ENCODE measurements around the gene PPM1J. TPM values are rescaled to one million over a fixed set of nuclear protein-coding genes. Genes with fewer than 3 reads are reported as not detected.
"Not testable (repeated sequence)": the region's sequence is repeated elsewhere in the genome, so short reads cannot be mapped to it uniquely, and the experiment has no call there.

The PPM1J gene, protein sequence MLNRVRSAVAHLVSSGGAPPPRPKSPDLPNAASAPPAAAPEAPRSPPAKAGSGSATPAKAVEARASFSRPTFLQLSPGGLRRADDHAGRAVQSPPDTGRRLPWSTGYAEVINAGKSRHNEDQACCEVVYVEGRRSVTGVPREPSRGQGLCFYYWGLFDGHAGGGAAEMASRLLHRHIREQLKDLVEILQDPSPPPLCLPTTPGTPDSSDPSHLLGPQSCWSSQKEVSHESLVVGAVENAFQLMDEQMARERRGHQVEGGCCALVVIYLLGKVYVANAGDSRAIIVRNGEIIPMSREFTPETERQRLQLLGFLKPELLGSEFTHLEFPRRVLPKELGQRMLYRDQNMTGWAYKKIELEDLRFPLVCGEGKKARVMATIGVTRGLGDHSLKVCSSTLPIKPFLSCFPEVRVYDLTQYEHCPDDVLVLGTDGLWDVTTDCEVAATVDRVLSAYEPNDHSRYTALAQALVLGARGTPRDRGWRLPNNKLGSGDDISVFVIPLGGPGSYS
- total RNA-seq: 10.7 TPM
- long read RNA-seq, transcript PPM1J-201 (10 exons, 1,863 nt): major isoform, 43 of 61 reads
- long read RNA-seq, partial matches to known transcripts: 7 of 61 reads
- long read RNA-seq, other reads (novel, unspliced or antisense): 11 of 61 reads

DNA sequence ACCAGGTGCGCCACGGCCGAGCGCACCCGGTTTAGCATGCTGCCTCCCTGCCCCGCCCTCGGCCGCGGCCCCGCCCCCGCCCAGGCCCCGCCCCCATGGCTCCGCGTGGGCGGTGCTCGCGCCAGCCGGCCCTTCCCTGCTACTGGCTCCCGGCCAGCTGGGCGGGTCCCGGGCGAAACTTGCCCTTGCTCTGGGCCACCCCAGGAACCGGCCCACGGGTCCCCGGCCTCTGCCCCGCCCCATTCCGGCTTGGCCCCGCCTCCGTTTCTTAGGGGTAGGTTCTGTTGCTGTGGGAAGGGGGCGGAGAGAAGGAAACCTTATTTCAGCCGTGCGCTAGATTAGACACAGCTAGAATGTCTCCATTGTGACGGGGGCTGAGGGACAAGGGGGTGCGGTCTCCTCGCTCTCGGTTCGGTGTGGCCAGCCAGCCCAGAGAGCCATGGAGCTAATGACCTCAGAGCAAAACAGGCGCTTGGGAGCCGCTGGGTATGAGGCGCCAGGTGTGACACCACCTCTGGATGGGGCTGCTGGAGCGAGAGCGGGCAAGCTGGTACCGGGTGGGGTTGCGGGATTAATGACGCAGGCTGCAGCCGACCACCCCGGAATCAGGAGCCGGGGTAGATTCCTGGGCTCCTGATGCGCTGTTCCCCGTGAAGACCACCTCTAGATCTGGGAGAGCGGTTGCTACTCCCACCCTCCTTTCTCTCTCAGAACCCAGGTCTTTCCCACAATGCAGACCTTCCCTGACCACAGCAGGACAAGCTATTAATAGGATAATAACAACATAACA, at the start of gene PPM1J:
Gene PPM1J (minus strand): TSS at position 69 of the 790 bp plus-strand sequence. CDS start 31 bp downstream, at position 38.
- DNase-seq (ENCODE audit: low spot score): peak; percentile 99
- intact Hi-C loops (cut with DNase I): loop anchor here (1.0 to 5.0 kb wide), 6 partner anchors 15 to 357 kb away; partner anchors contain the start of genes LRIG2 and SLC16A1

DNA sequence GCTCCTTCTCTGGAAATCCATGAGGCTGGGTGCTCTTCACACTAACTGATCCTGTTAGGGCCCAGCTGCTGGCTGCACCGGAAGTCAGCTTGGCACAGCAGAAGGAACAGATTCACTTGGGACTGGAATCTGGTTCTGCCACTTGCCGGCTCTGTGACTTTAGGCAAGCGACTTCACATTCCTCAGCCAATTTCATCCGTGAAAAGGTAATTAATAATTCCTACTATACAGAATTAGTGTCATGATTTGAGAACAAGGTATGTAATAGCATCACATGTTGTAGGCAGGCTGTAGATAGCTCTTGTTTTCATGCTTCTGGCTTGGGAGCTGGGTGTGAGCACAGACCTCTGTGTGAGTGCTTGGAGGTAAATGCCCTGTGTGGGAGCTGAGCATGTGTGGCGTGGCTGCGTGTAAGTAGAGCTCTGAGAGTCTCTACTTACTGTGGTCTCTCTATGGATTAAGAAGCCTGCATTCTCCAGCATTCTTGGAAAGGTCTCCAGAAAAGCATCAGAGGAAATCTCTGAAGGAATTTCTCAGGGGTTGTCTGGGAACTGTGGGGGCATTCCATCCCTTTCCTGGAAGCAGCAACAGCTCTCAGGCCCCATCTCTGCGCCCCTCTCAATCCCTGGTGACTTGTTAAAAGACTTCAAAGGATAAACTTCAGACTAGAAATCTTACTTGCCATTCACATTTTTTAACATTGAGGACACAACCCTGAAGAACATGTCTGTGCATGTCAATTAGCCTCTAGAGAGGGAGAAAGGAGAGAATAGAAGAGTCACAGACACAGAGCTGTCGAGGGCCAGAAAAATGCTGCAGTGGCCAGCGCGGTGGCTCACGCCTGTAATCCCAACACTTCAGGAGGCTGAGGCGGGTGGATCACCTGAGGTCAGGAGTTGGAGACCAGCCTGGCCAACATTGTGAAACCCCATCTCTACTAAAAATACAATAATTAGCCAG, 47.7 kb upstream of the PPM1J start:
- DNase-seq (ENCODE audit: low spot score): no peak
- intact Hi-C loops (cut with DNase I): no loop called here

DNA sequence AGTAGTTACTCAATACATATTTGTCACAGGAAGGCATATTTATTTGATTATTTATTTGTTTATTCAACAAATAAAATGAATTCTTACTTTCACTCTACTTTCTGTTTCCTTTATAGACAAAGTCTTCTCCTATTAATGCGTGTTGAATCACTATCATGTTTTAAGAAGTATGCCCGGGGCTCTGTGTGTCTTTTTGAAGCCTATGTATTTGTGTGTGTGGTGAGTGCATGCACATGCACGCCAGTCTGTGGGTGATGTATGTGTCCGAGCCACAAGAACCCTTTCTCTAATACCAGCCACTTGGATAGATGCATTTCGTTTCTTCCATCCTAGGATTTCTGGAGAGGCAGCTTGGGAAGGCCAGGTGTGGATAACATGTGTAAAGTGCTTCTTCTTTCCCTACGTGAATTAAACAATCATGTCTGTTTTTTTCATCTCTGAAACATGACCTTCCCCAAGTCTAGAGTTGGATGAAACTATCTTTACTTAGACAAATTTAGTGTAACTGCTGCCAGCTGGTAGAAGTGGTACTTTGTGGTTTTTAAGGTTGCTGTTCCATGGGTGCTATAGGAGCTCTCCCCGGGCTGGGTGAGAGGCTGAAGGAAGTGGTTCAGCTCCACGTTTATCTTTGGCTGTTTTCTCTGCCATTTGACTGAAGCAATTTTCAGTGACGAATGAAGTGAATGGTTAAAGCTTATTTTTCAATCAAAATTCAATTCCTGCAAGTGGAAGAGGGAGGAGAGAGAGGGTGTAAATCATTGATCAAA, 46.8 kb upstream of the PPM1J start:
- DNase-seq (ENCODE audit: low spot score): no peak
- intact Hi-C loops (cut with DNase I): no loop called here

DNA sequence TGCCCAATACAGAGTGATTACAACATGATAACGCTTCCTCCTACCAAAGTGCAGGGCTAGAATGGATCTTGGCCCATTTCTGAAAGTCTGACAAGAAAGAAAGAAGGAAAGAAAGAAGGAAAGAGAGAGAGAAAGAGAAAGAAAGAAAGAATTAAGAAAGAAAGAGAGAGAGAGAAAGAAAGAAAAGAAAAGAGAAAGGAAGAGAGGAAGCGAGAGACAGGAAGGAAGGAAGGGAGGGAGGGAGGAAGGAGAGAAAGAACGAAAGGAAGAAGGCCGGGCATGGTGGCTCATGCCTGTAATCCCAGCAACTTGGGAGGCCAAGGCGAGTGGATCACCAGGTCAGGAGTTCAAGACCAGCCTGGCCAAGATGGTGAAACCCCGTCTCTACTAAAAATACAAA, 44.1 kb upstream of the PPM1J start:
- no peak for DNase-seq (ENCODE audit: low spot score)
- intact Hi-C loops (cut with DNase I): no loop called here

DNA sequence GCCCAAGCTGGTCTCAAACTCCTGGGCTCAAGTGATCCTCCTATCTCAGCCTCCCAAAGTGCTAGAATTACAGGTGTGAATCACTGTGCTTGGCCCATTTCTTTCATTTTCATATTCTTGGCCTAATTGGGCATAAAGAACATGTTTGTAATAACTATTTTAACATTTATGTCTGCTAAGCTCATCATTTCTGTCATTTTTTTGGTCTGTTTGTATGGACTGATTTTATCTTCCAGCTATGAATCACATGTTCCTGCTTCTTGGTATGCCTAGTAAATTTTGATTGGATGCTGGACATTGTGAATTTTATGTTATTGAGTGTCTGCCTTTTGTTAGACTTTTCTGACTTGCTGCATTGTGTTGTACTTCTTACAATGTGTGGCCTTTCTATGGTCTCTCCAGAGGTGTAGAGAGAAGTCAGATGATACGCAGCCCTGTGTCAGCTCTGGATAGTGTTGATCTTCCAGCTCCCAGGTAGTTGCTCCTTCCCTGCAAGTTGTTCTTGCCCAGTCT, 39.0 kb upstream of the PPM1J start:
- intact Hi-C loops (cut with DNase I): no loop called here
- DNase-seq (ENCODE audit: low spot score): no peak

DNA sequence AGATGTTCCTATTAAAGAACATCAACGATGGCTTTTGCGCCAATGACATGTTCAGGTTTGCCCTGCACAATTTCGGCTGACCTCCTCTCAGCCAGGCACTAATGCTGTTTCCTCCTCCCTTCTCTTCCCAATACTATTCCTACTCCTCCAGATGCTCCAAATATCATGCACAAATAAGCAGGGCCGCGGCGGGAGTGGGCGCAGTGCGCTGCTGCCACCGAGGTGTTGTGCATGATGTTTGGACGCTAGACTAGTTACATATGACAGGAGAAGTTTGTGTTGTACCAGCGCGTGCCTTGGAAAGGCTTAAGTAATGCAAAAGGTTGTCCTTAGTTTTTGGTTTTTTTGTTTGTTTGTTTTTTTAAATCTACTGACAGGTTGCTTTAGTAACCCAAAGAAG, 33.3 kb upstream of the PPM1J start:
- no peak for DNase-seq (ENCODE audit: low spot score)
- intact Hi-C loops (cut with DNase I): no loop called here

DNA sequence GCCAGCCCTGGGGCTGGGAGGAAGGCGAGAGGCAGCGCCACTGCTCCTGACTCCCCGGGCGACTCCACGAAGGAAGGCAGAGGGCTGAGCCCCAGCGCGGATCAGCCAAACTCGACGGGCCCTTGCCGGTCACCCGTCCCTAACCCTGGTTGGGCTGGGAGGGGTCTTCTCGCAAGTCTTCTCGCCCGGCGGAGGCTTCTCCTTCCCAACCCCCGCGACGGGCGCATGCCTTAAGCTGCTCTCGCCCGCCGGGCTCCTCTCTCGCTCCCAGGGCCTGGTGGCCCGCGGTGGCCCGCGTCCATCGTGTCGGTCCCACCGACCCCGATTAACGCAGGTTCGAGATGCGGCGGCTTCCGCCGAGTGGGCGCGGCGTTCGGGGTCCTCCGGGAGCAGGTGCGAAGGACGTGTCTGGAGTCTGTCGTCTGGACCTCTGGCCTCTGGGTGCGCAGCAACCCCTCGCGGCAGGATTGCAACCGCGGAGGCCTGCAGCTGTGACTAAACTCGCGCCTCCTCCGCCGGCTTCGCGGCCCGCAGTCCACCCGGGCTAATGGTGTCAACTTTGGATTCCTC, 29.0 kb upstream of the PPM1J start:
- DNase-seq (ENCODE audit: low spot score): no peak
- intact Hi-C loops (cut with DNase I): no loop called here

DNA sequence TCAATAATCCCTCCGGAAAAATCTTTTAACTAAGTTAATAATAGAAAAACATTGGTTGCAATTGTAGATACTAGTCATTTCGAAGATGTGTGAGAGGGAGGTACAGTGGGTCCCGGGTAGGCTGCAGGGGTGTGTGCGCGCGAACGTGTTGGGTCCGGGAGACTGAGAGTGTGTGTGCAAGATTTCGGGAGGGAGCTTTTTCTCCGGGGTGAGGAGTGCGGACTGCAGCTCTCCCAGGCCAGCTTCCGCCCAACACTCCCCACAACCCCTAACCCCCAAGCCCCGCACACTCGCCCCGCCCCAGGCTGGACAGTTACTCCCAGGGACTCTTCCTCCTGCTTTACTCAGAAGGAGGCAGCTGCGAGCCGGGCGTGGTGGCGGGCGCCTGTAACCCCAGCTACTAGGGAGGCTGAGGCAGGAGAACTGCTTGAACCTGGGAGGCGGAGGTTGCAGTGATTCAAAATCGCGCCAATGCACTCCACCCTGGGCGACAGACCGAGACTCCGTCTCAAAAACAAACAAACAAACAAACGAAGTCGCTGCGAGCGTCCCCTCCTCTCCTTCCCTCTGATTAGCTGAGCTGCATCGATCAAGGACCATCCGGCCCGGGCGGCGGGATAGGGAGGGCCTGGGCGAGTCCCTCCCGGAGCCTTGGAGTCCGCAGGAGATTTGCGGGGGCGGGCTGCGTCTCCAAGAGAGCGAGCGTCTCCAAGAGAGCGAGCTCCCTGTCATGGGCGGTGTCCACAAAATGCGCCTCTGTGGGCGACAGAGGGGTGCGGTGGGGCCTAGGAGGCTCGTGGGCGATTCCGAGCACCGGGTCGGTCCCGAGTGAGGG, 28.3 kb upstream of the PPM1J start:
- intact Hi-C loops (cut with DNase I): no loop called here
- DNase-seq (ENCODE audit: low spot score): no peak

DNA sequence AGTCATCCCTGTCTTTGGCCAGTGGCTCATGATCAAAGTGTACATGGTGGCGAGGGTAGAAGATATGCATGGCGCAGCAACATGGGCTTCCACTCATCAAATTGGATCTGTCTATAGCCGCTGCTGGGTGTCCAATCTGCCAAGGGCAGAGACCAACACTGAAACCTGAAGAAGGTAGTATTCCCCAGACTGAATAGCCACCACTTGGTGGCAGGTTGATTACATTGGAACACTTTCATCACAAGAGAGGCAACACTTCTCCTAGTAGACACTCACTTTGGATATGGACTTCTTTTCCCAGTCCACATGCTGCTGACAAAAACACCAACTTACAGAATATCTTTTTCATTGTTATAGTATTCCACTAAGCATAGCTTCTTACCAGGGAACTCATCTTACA, 22.4 kb upstream of the PPM1J start:
- intact Hi-C loops (cut with DNase I): no loop called here
- no peak for DNase-seq (ENCODE audit: low spot score)

DNA sequence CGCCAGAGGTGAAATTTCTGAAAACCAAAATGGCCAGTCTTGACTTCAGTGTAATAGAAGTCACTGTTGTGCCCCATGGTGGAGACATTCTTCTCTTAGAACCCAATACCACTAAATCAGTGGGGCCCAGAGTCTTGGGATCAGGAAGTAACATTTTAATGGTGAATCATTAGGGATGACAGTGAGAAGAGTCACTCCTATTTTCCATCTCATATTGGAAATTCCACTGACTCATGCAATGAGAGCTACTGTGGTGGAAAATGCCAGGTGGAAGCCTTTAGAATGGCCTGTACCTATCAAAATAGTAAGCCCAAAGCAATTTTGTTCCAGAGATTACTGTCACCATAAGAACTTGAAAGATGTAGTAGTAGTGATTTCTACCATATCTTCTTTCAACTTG, 20.6 kb upstream of the PPM1J start:
- intact Hi-C loops (cut with DNase I): no loop called here
- DNase-seq (ENCODE audit: low spot score): no peak

DNA sequence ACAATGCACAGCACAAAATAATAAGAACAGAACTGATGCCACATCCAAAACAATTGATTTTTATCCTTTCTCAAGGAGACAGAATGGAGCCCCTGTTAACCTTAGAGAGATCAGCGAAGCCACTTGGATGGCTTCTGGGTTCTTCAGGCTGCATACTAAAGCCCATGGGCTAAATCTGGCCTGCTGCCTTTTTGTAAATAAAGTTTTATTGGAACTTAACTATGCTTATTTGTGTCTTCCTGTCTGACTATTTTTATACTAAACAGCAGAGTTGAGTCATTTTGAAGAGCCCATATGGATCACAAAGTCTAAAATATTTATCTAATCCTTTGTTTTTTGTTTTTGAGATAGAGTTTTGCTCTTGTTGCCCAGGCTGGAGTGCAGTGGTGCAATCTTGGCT, 16.3 kb upstream of the PPM1J start:
- DNase-seq (ENCODE audit: low spot score): no peak
- intact Hi-C loops (cut with DNase I): no loop called here

DNA sequence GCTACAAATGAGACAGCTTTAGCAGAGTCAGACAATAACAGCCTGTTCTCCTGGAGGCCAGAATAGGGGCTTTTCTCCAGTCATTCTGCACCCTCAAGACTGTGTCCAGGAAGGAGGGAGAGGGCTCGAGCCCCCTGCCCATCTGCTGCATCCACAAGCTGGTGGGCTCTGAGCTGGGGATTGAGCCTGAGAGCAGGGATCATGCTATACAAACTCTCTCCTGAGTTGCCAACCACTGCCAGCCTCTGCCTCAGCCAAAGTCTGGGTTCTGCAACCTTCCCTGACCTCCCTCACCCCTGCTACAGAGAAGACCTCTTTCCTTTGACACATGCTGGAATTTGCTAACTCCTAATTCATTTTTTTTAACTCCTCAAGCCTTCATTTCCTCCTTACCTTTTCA, 14.8 kb upstream of the PPM1J start:
- intact Hi-C loops (cut with DNase I): no loop called here
- DNase-seq (ENCODE audit: low spot score): no peak

DNA sequence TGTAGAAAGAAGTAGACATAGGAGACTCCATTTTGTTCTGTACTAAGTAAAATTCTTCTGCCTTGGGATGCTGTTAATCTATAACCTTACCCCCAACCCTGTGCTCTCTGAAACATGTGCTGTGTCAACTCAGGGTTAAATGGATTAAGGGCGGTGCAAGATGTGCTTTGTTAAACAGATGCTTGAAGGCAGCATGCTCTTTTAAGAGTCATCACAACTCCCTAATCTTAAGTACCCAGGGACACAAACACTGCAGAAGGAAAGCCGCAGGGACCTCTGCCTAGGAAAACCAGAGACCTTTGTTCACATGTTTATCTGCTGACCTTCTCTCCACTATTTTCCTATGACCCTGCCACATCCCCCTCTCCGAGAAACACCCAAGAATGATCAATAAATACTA, 13.9 kb upstream of the PPM1J start:
- intact Hi-C loops (cut with DNase I); DNase-seq (ENCODE audit: low spot score): not testable (repeated sequence)

DNA sequence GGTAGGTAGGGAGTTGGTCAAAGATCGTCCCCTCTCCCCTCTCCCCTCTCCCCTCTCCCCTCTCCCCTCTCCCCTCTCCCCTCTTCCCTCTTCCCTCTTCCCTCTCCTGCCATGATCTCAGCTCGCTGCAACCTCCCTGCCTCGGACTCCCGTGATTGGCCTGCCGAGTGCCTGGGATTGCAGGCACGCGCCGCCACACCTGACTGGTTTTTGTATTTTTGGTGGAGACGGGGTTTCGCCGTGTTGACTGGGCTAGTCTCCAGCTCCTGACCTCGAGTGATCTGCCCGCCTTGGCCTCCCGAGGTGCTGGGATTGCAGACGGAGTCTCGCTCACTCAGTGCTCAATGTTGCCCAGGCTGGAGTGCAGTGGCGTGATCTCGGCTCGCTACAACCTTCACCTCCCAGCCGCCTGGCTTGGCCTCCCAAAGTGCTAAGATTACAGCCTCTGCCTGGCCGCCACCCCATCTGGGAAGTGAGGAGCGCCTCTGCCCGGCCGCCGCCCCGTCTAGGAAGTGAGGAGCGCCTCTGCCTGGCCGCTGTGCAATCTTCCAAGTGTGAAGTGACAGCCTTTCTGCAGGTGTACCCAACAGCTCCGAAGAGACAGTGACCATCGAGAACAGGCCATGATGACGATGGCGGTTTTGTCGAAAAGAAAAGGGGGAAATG, 13.3 kb upstream of the PPM1J start:
- intact Hi-C loops (cut with DNase I); DNase-seq (ENCODE audit: low spot score): not testable (repeated sequence)

DNA sequence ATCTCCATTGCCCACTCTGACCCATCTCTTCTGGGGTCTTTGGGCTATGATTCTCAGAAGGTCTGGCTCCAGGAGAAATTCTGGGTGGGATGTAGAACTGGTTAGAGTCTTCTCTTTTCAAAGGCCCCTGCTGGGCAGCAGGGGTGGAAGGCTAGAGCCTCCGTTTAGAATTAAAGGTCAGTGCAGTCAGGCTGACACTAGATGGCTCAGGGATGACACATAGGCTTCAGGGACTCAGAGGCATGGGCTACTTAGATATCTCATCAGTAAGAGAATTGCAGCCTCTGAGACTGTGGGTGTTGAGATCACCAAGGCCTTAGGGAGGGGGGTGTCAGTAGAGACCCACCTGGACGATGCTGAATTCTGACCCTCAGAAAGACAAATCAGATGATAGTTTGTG, 12.6 kb upstream of the PPM1J start:
- DNase-seq (ENCODE audit: low spot score): no peak
- intact Hi-C loops (cut with DNase I): no loop called here

DNA sequence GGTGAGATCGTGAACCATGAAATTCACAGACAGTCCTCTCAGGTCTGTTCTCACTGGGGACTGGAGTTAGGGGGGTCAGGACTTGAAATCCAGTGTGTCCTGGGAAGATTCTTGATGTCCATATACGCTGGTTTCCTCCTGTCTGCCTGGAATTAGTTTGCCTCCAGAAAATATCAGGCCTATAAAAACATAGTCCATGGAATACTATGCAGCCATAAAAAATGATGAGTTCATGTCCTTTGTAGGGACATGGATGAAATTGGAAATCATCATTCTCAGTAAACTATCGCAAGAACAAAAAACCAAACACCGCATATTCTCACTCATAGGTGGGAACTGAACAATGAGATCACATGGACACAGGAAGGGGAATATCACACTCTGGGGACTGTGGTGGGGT, 9.1 kb upstream of the PPM1J start:
- DNase-seq (ENCODE audit: low spot score); intact Hi-C loops (cut with DNase I): not testable (repeated sequence)

DNA sequence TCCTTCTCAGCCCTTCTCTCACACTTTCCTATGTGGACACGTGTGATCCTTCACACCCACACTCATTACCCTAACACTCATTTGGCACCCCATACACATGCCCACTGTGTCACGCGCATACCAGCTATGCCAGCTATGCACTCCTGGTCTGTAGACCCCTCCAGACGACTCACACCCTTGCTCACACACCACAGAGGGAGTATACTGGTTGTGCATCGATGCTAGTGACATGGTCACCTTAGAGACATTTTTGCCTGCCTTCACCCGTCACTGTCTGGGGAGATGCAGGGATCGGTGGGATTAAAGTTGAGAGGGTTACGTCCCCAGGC, 8.3 kb upstream of the PPM1J start:
- no peak for DNase-seq (ENCODE audit: low spot score)
- intact Hi-C loops (cut with DNase I): no loop called here

Measured in cardiac septum (tissue), 1 donor.